Aorta (tissue), 5 donors: ENCODE data around the gene ADCY1. TPM values are rescaled to one million over a fixed set of nuclear protein-coding genes. Genes with fewer than 3 reads are reported as not detected.
A peak's percentile ranks its signal among the peaks of the same experiment; 100 is the strongest.
"Not testable (repeated sequence)": the region's sequence is repeated elsewhere in the genome, so short reads cannot be mapped to it uniquely, and the experiment has no call there.

Source experiments
- ATAC-seq: fragments of 200-7000 bp; cut with Tn5 transposase; one replicate; pipeline ENCODE4 v1.9.1; 2022; ENCODE audit warnings: moderate library complexity; ENCODE audit not compliant: low FRiP score
- DNase-seq, 2 donors: peaks; one replicate each; pipeline ENCODE4 v3.0.0-alpha.2; 2020
- H3K27ac ChIP-seq, 2 donors: one replicate each; pipeline ENCODE4 v1.5.1; 2013; ENCODE audit warnings: low read length in 2 of 2, mild to moderate bottlenecking in 2 of 2, moderate library complexity in 2 of 2, control low read depth in 1 of 2, inconsistent platforms in 1 of 2, low read depth in 1 of 2
- H3K27me3 ChIP-seq, 2 donors: one replicate each; pipeline ENCODE4 v1.6.1; 2013; ENCODE audit warnings: control low read depth in 1 of 2, low read length in 1 of 2, mild to moderate bottlenecking in 1 of 2, moderate library complexity in 1 of 2; ENCODE audit not compliant: insufficient read depth in 2 of 2, control insufficient read depth in 1 of 2
- H3K36me3 ChIP-seq, 2 donors: one replicate each; pipeline ENCODE4 v1.6.1; 2013; ENCODE audit warnings: control low read depth in 1 of 2, low read length in 1 of 2, mild to moderate bottlenecking in 1 of 2; ENCODE audit not compliant: insufficient read depth in 2 of 2, control insufficient read depth in 1 of 2
- H3K4me1 ChIP-seq, 2 donors: one replicate each; pipeline ENCODE4 v1.6.1; 2013; ENCODE audit warnings: low read length in 2 of 2, control low read depth in 1 of 2, mild to moderate bottlenecking in 1 of 2, moderate library complexity in 1 of 2; ENCODE audit not compliant: insufficient read depth in 2 of 2, control insufficient read depth in 1 of 2
- H3K4me3 ChIP-seq, 2 donors: one replicate each; pipeline ENCODE4 v1.5.1; 2013; ENCODE audit warnings: low read length in 2 of 2, control low read depth in 1 of 2, mild to moderate bottlenecking in 1 of 2
- H3K9me3 ChIP-seq: one replicate; pipeline ENCODE4 v1.6.1; 2013; ENCODE audit warnings: mild to moderate bottlenecking, low read length; ENCODE audit not compliant: control insufficient read depth
- WGBS, 2 donors: extraction: QIAGEN DNeasy Blood & Tissue Kit; methylation state at CpG; one replicate each; pipeline ENCODE4 v1.1.7; 2013; 5-methylcytosine and 5-hydroxymethylcytosine counted together
- intact Hi-C, 2 donors: fragments of 100-400 bp; cut with DNase I; formaldehyde crosslinking; loops; one replicate each; pipeline versions ENCODE4 v1.14.2 to v1.15.0; 2022
- polyA plus RNA-seq, 2 donors: library from polyadenylated mRNA; stranded (reverse); fragments of 200-250 nt; gene quantifications; one replicate each; pipeline ENCODE4 v1.2.3, GENCODE V29; 2013
- total RNA-seq, 2 donors: library from RNA; stranded (reverse); fragmentation: NEBNext Ultra II Directional; extraction: Animal tissue kit (Norgen Biotek cat#: 25700); gene quantifications; one replicate each; pipeline ENCODE4 v1.2.1, GENCODE V29; 2021
- donor health status: healthy with polysubstance abuse.
- donor health status: Bipolar disorder and iron deficiency.
- donor health status: DM: no; HTN: no; CAD: no.
- donor health status: DM: no; HTN: no; CAD: no.
- donor health status: DM: yes; HTN: yes; CAD: no.

The ADCY1 gene
- total and polyA plus RNA-seq, 4 donors: 0.20 to 5.8 (median 1.8) TPM

DNA sequence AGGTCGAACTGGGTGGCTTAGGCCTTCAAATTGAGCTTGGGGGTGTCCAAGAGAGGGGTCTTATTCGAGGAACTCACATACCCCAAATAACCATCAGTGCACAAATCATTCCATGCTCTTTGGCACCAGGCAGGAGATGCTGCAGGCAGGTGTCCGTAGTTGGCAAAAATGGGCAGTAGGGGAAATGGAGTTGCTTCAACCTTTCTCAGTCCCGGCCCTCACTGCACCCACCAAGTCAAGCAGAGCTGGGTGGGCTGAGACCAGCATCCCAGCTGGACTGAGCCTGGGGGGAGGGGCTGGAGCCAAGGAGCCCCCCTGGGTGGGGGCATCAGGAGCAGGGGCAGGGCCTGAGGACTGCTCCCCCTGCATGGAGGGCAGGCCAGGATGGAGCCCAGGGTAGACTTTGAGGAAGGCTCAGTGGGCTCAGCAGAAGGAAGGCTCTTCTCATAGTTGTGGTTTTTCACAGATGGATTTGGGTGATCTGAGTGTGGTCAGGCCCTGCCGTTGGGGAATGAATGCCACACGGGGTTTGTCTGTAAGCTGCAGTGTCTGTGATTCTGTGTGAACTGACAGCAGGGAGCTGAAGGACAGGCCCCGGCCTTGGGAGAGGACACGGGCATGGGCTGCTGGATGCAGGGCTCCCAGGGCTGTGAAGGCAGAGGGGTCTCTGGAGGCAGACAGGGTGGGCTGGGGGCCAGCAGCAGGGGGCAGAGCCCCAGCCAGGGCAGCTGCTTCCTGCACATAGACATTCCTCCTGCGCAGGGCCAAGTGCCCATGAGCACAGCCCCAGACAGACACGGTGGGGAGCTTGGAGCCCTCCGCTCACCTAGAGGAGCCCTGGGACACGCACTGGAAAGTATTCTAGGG is 144.5 kb downstream of the ADCY1 start:
- WGBS, 2 donors: 56 to 62% methylated on average over 12 of the region's 12 CpGs
- intact Hi-C loops: no loop called here
- Histone ChIP-seq H3K4me3 (no peak overlapping the region), H3K9me3 (no peaks in the 10 kb centered on the region), H3K27me3 (no peaks in the 10 kb centered on the region), H3K4me1 (no peaks in the 10 kb centered on the region), H3K36me3 (no peaks in the 10 kb centered on the region), H3K27ac (no peak overlapping the region)
- DNase-seq: peak in 1 of 2 donors; percentile 68
- no peak for ATAC-seq

DNA sequence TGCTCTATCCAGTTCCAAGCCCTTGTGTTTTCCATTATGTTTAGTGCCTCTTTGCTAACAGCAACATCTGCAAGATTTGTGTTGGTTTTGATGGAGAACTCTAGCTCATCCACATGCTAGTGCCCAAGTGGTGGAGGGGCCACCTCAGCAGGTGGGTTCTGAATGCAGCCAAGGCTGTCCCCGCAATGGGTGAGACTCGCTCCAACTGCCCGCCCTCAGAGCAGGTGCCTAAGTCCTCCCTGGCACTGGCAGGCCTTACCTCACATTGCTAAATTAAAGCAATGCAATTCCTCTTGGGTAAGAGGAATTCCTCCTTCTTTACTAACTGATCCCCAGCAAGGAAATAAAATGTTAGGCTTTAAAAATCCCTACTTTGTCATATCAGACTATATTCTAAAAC is 146.8 kb downstream of the ADCY1 start:
- WGBS, 2 donors: 90 to 94% methylated on average over 3 of the region's 3 CpGs
- Histone ChIP-seq H3K4me3 (no peak overlapping the region), H3K4me1 (no peaks in the 10 kb centered on the region), H3K9me3 (no peaks in the 10 kb centered on the region), H3K27ac (no peak overlapping the region), H3K27me3 (no peaks in the 10 kb centered on the region), H3K36me3 (peaks cover 3 to 4% of the 10 kb centered on the region in 2 donors)
- DNase-seq (no peak), ATAC-seq (no peak)
- intact Hi-C loops: no loop called here

DNA sequence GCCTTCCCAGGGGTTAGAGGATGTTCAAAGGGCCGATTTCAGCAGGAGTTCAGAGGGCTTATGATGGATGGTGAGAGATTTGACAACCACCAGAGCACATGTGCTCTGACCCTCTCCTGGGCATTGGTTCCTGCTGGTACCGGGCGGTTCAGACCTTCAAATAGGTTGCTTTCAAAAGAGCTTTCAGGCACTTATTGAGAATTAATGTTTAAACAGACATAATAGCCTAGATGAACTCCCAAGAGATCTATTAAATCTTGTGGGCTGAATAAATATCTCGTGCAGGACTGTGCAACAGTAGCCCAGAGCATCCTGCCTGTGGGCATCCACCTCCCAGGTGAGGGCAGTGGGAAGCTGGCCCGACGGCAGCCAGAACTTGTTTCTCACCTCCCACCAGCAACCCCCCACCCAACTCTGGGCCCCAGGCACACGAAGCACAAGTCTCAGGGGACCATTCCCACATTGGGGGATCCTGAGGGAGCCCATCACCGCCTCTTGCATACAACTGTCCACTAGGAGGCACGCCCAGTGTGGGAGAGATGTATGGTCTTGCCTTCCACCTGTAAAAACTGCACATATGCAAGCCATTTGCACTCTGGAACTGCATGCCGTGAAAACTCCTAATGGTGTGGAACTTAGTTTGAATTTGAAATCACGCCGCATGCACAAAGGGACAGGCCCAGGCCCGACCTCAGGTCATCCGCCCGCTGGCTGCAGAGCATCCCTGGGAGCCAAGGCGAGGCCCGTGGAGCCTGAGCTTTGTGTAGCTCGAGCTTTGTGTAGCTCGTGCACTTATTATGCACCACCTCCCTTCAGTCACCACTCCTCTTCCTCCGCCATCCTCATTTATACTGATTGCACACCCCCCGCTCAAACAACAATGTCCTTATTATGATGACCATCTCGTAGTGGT is 147.8 kb downstream of the ADCY1 start:
- no peak for DNase-seq
- Histone ChIP-seq H3K4me3 (no peak overlapping the region), H3K27me3 (no peaks in the 10 kb centered on the region), H3K4me1 (no peaks in the 10 kb centered on the region), H3K27ac (no peak overlapping the region), H3K36me3 (peaks cover 4 to 6% of the 10 kb centered on the region in 2 donors), H3K9me3 (no peaks in the 10 kb centered on the region)
- intact Hi-C loops: no loop called here
- WGBS, 2 donors: 80 to 83% methylated on average over 22 of the region's 22 CpGs
- ATAC-seq: no peak

- H3K4me1 ChIP-seq, intact Hi-C loops, H3K4me3 ChIP-seq, H3K27ac ChIP-seq, H3K9me3 ChIP-seq, H3K27me3 ChIP-seq, H3K36me3 ChIP-seq, ATAC-seq, DNase-seq: not testable (repeated sequence)
- WGBS, 2 donors: 96 to 100% methylated on average over 2 of the region's 2 CpGs
Observed at GRCh38 chr7:45725231-45725630, 151.1 kb downstream of the ADCY1 start.

DNA sequence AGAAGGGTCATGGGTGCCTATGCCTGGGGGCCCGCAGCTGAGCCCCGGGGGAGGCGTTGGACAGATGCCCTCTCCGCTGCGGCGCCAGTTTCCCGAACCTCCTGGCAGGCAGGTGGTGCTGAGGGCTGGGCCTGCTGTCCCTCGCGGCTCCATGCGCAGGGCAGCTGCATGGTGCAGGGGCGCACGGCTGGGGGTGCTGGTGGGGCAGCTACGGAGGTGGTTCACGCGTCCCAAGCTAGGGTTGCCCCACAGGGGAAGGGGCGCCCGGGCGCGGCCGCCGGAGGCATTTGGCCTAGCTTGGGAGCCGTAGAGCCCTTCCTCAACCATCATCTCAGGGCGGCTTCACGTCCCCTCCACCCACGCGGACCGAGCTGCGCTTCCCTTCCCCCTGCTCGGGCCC is 152.7 kb downstream of the ADCY1 start:
- Histone ChIP-seq H3K9me3 (no peaks in the 10 kb centered on the region), H3K4me3 (no peak overlapping the region), H3K36me3 (peaks cover 4 to 6% of the 10 kb centered on the region in 2 donors), H3K4me1 (no peaks in the 10 kb centered on the region), H3K27me3 (no peaks in the 10 kb centered on the region), H3K27ac (no peak overlapping the region)
- WGBS, 2 donors: 95 to 97% methylated on average over 29 of the region's 29 CpGs
- intact Hi-C loops: no loop called here
- ATAC-seq (no peak), DNase-seq (peak in 1 of 2 donors; percentile 75)

- intact Hi-C loops, H3K36me3 ChIP-seq, H3K4me3 ChIP-seq, H3K4me1 ChIP-seq, H3K27me3 ChIP-seq, DNase-seq, H3K9me3 ChIP-seq, H3K27ac ChIP-seq, ATAC-seq: not testable (repeated sequence)
- 58 to 68% methylated on average over 5 of the region's 5 CpGs for WGBS, 2 donors
Observed at GRCh38 chr7:45731692-45732443, 157.7 kb downstream of the ADCY1 start.

- H3K4me3 ChIP-seq, H3K27me3 ChIP-seq, H3K4me1 ChIP-seq, ATAC-seq, H3K9me3 ChIP-seq, H3K36me3 ChIP-seq, DNase-seq, H3K27ac ChIP-seq, intact Hi-C loops: not testable (repeated sequence)
- WGBS, 2 donors: 65 to 80% methylated on average over 9 of the region's 9 CpGs
Observed at GRCh38 chr7:45738920-45739319, 164.8 kb downstream of the ADCY1 start.

DNA sequence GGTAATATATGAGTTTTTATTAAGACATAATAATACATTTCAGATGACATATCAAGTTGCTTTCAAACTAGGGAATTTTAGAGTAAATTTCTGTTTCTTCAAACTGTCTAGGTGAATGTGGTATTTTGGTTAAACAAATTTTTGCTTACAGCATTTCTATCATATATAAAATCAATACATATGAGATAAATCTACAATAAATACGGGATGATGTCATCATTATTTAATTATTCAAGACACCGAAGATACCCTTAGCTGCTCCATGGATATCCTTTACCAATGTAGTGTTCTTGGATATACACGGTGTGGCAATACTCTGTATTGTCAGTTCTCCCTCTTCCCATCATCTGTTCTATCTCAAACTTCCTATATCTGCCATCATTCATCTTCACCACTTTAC is 166.4 kb downstream of the ADCY1 start:
- H3K27me3 ChIP-seq, H3K27ac ChIP-seq, H3K4me3 ChIP-seq, intact Hi-C loops, ATAC-seq, H3K36me3 ChIP-seq, H3K9me3 ChIP-seq, H3K4me1 ChIP-seq, DNase-seq: not testable (repeated sequence)
- WGBS, 2 donors: 92 to 94% methylated on average over 3 of the region's 3 CpGs
